K562 (cell line): Measurements from ENCODE around the gene ZBTB43. TPM values are rescaled to one million over a fixed set of nuclear protein-coding genes. Genes with fewer than 3 reads are reported as not detected.

Experiments
- ARID1B ChIP-seq: fragments of 450-650 bp; IDR thresholded peaks from 2 replicates; pipeline ENCODE4 v1.6.1; 2016; ENCODE audit warnings: antibody characterized with exemption, mild to moderate bottlenecking, inconsistent platforms
- ATF1 ChIP-seq, 2 experiments: fragments of 450-650 bp in 1 of 2; IDR thresholded peaks; 2 replicates each; pipeline ENCODE4 v1.6.1; 2016; ENCODE audit warnings: missing compliant biosample characterization in 1 of 2, missing genetic modification characterization in 1 of 2
- CEBPB ChIP-seq: fragments of 450-650 bp; IDR thresholded peaks from 2 replicates; pipeline ENCODE4 v1.6.1; 2016; ENCODE audit warnings: missing genetic modification characterization, missing compliant biosample characterization
- CREM ChIP-seq: IDR thresholded peaks from 2 replicates; pipeline ENCODE4 v1.6.1; 2014; ENCODE audit warnings: antibody characterized with exemption, low read depth
- DIDO1 ChIP-seq: fragments of 450-650 bp; IDR thresholded peaks from 2 replicates; pipeline ENCODE4 v1.6.1; 2016; ENCODE audit warnings: low read depth, missing biosample characterization, missing genetic modification characterization
- ELF4 ChIP-seq: fragments of 450-650 bp; formaldehyde crosslinking; IDR thresholded peaks from 2 replicates; pipeline ENCODE4 v1.4.0; 2022; ENCODE audit warnings: missing genetic modification characterization
- ETV6 ChIP-seq, 3 experiments: fragments of 150-350 bp in 1 of 3; sonication (generic) in 1 of 3; formaldehyde crosslinking in 1 of 3; IDR thresholded peaks; 2 replicates each; pipeline versions ENCODE4 v1.6.1 to v1.8.0; 2014 to 2022; ENCODE audit warnings: borderline replicate concordance in 2 of 3, low read depth in 2 of 3, antibody characterized with exemption in 1 of 3, low read length in 1 of 3, mild to moderate bottlenecking in 1 of 3, missing genetic modification reagents in 1 of 3
- GATA2 ChIP-seq: sonication (generic); formaldehyde crosslinking; IDR thresholded peaks from 2 replicates; pipeline ENCODE4 v1.4.0; 2020; ENCODE audit warnings: mild to moderate bottlenecking, missing genetic modification reagents
- GTF2E2 ChIP-seq: fragments of 200-800 bp; sonication (Bioruptor generic); IDR thresholded peaks from 2 replicates; pipeline ENCODE4 v1.6.1; 2016; ENCODE audit warnings: missing genetic modification characterization, missing compliant biosample characterization
- NFE2L1 ChIP-seq: fragments of 450-650 bp; IDR thresholded peaks from 2 replicates; pipeline ENCODE4 v1.6.1; 2016; ENCODE audit warnings: missing genetic modification characterization, low read depth, mild to moderate bottlenecking, missing compliant biosample characterization, moderate library complexity, borderline replicate concordance
- RREB1 ChIP-seq: fragments of 250-450 bp; sonication (Bioruptor Pico); IDR thresholded peaks from 2 replicates; pipeline ENCODE4 v1.4.0; 2020
- SMAD4 ChIP-seq: fragments of 250-450 bp; sonication (Bioruptor Pico); conservative IDR thresholded peaks from 2 replicates; pipeline ENCODE4 v1.8.0; 2021; ENCODE audit warnings: inconsistent platforms, mild to moderate bottlenecking, moderate library complexity
- SRSF3 ChIP-seq: fragments of 200-400 bp; formaldehyde crosslinking; IDR thresholded peaks from 2 replicates; pipeline ENCODE4 v1.6.1; 2016; ENCODE audit warnings: mild to moderate bottlenecking, low read length, moderate library complexity; ENCODE audit not compliant: insufficient read depth
- TAF1 ChIP-seq: IDR thresholded peaks from 2 replicates; pipeline ENCODE4 v1.6.1; 2011; ENCODE audit warnings: mild to moderate bottlenecking, low read length, moderate library complexity; ENCODE audit not compliant: insufficient read depth, control insufficient read depth, severe bottlenecking; ENCODE audit errors: extremely low read depth
- TAF15 ChIP-seq: fragments of 200-400 bp; formaldehyde crosslinking; IDR thresholded peaks from 2 replicates; pipeline ENCODE4 v1.6.1; 2017; ENCODE audit warnings: mild to moderate bottlenecking, low read depth, low read length, moderate library complexity
- YBX1 ChIP-seq: fragments of 450-650 bp; IDR thresholded peaks from 2 replicates; pipeline ENCODE4 v1.7.1; 2016; ENCODE audit warnings: mild to moderate bottlenecking
- ZNF124 ChIP-seq: sonication (generic); formaldehyde crosslinking; IDR thresholded peaks from 2 replicates; pipeline ENCODE4 v1.8.1; 2022; ENCODE audit warnings: missing genetic modification reagents
- ZNF354B ChIP-seq: fragments of 250-450 bp; sonication (Bioruptor Pico); IDR thresholded peaks from 2 replicates; pipeline ENCODE4 v1.4.0; 2020
- polyA plus RNA-seq, 8 experiments: library from polyadenylated mRNA; depleted of rRNA in 4 of 8; stranded (reverse) in 5 of 8; unstranded in 3 of 8; fragments of >200 nt; fragmentation: Nextera tagmentation in 2 of 8; fragmentation: Illumina TruSeq in 1 of 8; extraction: Ambion mirVana in 2 of 8; extraction: Trizol in 1 of 8; gene quantifications; 2 replicates each; pipeline versions ENCODE4 v1.2.1 to v1.2.3, GENCODE V29; 2011 to 2014; ENCODE audit warnings: inconsistent platforms in 1 of 8, missing spikeins in 1 of 8
- total RNA-seq, 7 experiments: library from RNA; depleted of rRNA in 6 of 7; stranded (reverse); fragments of >200 nt in 6 of 7; fragmentation: Illumina TruSeq in 2 of 7; extraction: Trizol in 2 of 7; gene quantifications; 2 replicates each; pipeline versions ENCODE4 v1.2.1 to v1.2.3, GENCODE V29; 2011 to 2021; ENCODE audit warnings: low replicate concordance in 1 of 7
- TF ChIP-seq, protein P1 (sequence below): fragments of 450-650 bp; IDR thresholded peaks from 2 replicates; pipeline ENCODE4 v1.6.1; 2018; ENCODE audit not compliant: partially characterized antibody

ZBTB43 gene
- total and polyA plus RNA-seq, 9 of the 15 experiments (the other 6 are each of a cell fraction or from before 2014, with no cell fraction given) = 3.9 to 17.2 (median 9.1) TPM

GRCh38 chr9:126758916-126759585 lies 45.8 kb upstream of the ZBTB43 start (continued):
- TF ChIP-seq TAF1 (no peak), RREB1 (CRISPR knock-in tag) (no peak), ZNF354B (CRISPR knock-in tag) (no peak), SMAD4 (no peak), ETV6 (IDR thresholded peaks at IDR 0.05; ENCODE audit: borderline replicate concordance in 1 of 2, low read depth in 2 of 2, low read length in 1 of 2) (no peak), ETV6 (CRISPR knock-in tag; IDR thresholded peaks at IDR 0.05; ENCODE audit: borderline replicate concordance) (no peak), ATF1 (CRISPR knock-in tag; IDR thresholded peaks at IDR 0.05) (no peak), ATF1 (tag; IDR thresholded peaks at IDR 0.05) (peak; percentile 68), YBX1 (no peak), CEBPB (peak; percentile 91), TAF15 (no peak), ZNF124 (CRISPR knock-in tag) (no peak), ELF4 (CRISPR knock-in tag) (no peak), CREM (peak; percentile 57), GATA2 (CRISPR knock-in tag) (no peak), GTF2E2 (tag) (no peak), DIDO1 (tag) (no peak), SRSF3 (no peak), ARID1B (0 out of 2 replicates have a peak, but pooled peaks have one; percentile 11), NFE2L1 (tag) (no peak)
- TF ChIP-seq, protein P1, sequence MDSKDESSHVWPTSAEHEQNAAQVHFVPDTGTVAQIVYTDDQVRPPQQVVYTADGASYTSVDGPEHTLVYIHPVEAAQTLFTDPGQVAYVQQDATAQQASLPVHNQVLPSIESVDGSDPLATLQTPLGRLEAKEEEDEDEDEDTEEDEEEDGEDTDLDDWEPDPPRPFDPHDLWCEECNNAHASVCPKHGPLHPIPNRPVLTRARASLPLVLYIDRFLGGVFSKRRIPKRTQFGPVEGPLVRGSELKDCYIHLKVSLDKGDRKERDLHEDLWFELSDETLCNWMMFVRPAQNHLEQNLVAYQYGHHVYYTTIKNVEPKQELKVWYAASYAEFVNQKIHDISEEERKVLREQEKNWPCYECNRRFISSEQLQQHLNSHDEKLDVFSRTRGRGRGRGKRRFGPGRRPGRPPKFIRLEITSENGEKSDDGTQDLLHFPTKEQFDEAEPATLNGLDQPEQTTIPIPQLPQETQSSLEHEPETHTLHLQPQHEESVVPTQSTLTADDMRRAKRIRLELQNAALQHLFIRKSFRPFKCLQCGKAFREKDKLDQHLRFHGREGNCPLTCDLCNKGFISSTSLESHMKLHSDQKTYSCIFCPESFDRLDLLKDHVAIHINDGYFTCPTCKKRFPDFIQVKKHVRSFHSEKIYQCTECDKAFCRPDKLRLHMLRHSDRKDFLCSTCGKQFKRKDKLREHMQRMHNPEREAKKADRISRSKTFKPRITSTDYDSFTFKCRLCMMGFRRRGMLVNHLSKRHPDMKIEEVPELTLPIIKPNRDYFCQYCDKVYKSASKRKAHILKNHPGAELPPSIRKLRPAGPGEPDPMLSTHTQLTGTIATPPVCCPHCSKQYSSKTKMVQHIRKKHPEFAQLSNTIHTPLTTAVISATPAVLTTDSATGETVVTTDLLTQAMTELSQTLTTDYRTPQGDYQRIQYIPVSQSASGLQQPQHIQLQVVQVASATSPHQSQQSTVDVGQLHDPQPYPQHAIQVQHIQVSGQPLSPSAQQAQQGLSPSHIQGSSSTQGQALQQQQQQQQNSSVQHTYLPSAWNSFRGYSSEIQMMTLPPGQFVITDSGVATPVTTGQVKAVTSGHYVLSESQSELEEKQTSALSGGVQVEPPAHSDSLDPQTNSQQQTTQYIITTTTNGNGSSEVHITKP = no peak
